GF-D8 (cell line): ENCODE data around the gene INO80D.
"Not testable (repeated sequence)": the region's sequence is repeated elsewhere in the genome, so short reads cannot be mapped to it uniquely, and the experiment has no call there.

Experiments used
- DNase-seq: peaks from one replicate; lab custom pipeline; 2025; lab: John Stamatoyannopoulos, UW

INO80D gene

DNA sequence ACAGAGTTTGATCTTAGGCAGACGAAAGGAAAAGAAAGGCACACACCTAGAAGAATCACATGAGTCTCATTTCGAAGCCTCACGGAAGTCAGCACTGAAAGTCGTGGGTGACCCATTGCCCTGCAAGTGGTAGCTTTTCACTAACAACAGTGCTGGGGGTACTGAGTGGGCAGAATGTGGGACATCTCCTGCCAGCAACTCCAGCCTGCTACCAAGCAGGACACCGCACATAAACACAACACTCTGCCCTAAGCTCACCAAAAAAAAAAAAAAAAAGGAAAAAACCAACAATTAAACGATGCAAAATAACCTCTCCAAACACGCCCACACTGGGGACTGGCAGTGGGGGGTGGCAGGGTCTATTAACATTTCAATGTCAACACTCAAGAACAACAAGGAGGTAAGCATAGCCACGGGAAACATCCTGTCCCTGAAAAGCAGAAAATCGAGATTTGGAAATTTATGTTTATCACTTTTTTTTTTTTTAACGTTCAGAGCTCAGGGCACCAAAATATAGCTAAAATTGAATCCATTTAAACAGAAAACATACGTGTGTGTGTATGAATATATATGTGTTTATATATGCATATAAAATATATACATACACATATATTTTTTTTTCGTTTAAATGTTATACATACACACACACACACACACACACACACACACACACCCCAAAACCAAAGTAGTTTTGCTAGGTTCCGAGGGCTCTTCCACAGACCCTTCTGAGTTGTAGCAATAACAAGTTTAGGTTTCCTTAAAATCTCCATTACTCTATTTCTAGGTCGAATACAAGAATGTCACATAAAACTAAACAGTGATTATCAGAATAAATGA lies 2.2 kb downstream of the INO80D start:
- no peak for DNase-seq

DNA sequence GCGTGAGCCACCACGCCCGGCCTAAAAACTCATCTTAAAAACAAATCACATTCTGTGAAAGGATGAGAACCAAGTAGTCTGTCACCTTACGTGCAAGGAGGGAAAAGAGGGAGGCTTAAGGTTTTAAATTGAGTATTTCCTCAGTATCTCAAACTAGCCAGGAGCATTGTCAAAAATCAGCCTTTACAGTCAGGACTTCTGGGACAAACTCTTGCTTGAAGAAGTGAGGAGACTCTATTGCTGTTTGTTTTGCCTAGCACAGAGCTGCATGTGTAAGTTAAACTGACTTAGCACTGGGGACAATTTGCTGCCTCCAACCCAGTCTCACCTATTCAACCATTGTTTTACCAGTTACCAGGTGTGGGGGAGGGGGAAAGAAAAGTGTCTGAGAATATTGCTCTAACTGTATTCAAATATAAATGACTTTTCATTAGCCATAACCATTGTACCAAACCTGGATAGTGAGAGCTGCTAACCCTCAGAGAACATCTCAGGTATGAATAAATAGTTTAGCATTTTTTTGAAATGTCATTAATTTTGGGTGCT lies 3.6 kb downstream of the INO80D start:
- no peak for DNase-seq

DNA sequence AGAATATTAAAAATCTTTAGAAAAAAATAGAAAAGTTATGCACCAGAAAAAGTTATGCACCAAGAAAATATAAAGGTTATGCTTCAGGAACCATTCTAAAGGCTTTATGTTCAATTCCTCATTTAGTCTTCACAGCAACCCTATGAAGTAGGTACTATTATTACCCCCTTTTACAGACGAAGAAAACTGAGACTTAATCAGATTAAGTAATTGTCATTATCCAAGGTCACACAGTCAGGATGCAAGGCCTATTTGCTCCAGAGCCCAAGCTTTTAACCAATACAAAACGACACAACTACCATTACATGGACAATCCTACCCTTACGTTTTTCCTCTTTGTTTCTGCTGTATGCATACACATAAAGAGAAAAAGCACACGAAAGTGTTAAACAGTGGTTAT lies 5.0 kb downstream of the INO80D start:
- DNase-seq = no peak

DNA sequence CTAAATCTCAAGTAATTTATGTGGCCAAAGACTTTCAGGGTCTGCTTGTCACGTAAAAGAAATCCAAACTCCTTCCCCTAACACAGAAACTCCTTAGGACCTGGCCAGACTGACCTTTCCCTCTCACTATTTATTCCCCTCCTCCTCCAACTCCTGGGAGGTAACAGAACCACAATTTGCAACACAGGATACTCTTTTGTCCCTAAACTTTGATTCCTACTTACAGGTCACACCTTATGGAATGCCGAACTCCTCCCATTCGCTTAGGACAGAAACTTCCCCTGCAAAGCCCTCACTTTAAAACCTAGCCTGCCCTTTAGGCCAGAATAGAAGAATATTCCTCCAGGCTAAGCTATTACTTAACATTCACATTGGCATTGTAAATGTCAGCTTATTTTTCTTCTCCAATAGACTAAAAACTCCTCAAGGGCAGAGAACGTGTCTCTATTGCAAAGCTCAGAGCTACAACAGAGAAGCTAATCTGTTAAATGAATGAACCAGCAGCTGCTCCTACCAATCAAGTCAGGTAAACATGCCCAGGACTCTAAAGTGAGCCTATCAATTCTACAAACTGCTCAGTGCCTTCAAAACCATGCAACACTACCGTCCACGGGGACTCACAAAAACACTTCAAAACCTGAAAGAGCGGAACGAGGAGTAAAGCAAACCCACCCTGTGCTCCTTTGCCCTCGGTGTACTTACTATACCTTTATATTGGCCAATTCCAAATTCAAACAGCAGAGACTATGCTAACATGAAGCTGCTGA lies 6.1 kb downstream of the INO80D start:
- no peak for DNase-seq

DNA sequence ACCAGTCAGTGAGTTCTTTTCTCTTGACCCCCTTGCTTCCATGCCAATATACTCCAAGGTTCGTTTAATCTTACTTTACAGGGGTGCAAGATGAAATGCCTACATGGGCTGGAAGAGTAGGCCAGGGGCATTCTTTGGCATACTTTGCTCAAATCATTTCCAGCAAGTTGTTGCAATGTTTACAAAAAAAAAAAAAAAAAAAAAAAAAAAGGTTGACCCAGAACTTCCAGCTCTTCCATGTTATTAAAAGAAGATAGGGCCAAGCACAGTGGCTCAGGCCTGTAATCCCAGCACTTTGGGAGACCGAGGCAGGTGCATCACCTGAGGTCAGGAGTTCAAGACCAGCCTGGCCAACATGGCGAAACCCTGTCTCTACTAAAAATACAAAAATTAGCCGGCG lies 8.1 kb downstream of the INO80D start:
- DNase-seq = not testable (repeated sequence)

DNA sequence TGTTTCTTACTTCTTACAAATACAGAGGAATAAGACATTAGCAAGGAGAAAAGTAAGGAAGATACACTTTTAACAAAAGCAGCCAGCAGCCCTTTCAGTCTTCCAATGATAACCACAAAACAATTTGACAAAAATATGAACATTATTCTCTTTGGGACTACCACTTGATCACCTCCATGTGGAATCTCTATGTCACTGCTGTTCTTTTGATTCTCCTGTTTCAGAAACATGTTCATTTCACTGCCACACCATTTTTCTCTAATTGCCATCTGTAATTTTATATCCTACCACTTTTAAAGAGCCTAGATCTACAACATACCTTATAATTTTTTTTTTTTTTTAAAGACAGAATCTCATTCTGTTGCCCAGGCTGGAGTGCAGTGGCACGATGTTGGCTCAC lies 10.9 kb downstream of the INO80D start:
- DNase-seq = no peak

DNA sequence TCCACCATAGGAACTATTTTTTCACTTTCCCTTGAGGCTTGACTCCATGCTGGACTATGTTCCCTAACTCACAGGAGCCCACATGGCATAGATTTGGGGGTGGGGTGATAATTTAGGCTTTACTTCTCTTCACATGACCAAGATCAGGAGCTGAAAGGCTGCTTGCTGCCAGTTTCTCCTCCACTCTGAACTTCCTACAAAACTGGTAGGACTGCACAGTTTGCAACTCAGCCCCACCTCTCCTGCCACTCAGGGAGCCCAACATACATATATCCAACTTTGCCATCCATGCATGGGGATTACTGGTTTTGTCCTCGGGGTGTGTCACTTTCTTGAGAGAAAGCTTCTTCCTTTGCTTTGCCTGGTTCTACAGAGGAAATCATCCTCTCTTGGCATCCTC lies 14.2 kb downstream of the INO80D start:
- no peak for DNase-seq

DNA sequence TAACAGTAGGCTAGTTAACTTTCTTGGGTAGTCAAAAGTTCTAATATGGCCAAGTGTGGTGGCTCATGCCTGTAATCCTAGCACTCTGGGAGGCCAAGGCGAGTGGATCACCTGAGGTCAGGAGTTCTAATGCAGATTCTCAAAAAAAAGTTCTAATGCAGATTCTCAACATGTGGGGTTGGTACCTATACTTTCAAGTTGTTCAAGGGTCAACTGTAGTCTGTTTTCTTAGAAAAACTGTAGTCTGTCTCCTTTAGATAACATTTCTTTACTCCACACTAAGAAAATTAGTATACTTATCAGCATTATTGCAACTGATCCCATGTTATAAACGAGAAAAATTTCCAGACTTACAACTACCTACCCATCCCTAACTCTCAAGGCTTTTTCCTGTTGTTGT lies 16.6 kb downstream of the INO80D start:
- no peak for DNase-seq

DNA sequence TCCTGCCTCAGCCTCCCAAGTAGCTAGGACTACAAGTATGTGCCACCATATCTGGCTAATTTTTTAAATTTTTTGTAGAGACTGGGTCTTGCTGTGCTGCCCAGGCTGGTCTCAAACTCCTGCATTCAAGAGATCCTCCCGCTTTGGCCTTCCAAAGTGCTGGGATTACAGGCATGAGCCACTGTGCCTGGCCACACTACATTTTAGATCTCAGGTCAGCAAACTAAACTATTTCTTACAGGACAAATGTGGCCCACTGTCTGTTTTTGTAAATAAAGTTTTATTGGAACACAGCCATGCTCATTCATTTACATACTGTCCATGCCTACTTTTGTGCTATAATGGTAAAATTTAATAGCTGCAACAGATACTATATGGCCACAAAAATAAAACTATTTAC lies 17.8 kb downstream of the INO80D start:
- DNase-seq = no peak

DNA sequence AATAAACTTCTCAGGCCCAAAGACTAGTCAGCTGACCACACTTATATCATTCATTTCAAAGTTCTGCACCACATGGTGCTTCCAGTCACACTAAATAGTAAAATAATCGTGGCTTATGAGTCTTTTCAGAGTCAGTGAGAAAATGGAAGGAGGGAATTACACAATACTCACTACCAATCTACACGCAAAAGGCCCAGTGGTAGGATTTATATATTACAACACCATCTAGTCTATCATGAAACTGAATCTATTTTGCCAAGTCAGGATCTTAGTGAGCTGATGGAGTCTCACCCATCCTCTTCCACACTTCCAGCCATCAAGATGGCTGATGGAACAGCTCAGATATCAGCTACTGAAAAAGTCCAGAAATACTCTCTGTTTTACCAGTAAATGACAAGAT lies 21.9 kb downstream of the INO80D start:
- no peak for DNase-seq

DNA sequence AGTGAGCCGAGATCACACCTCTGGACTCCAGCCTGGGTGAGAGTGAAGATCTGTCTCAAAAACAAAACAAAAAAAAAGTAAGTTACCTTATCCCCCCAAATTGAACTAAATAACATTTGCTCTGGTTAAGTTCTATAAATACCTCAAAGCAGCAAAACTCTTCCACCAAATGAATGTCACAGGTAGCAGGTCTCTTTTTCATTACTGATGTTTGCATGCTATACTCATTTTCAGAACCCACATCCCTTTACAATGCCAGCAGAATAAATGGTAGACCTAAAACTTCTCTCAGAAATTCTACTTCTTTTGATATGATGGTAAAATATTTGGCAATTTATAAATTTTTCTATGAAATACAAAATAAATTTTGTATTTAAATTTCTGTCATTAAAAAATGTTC lies 22.3 kb downstream of the INO80D start:
- DNase-seq = no peak

DNA sequence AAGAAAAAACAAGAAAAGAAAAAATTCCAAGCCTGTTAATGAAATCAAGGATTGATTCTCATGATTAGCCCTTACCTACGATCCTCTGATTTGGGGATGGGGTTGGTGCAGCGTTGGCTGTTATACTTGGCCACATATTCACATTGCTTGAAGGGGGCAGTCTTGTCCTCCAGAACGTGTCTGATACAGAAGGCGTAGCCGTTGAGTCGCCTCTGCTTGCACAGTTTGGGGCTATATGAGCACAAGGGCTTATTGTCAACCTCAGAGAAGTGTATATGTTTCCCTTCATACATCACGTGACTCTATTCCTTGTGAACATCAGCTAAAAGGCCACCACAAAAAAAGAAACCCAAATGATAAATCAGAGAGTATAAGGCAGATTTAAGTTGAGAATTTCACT lies 23.2 kb downstream of the INO80D start:
- DNase-seq = no peak

DNA sequence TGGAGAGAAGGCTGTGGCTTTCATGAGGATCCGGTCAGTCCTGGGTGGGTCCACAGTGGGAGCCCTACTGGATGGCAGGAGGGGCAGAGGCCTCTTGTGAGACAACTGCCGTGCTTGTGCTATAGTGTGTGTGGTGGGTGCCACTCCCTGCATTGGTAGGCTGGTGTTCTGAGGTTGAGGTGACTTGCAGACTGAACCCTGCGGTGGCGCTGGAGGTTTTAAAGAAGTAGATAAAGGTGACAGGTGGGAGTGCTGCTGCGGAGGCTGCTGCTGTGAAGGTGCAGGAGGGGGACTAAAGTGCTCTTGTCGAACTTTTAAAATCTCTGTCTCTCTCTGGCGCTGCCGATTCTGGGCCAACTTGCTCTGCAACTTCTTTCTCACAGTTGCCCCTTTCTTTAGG lies 29.7 kb downstream of the INO80D start:
- no peak for DNase-seq

DNA sequence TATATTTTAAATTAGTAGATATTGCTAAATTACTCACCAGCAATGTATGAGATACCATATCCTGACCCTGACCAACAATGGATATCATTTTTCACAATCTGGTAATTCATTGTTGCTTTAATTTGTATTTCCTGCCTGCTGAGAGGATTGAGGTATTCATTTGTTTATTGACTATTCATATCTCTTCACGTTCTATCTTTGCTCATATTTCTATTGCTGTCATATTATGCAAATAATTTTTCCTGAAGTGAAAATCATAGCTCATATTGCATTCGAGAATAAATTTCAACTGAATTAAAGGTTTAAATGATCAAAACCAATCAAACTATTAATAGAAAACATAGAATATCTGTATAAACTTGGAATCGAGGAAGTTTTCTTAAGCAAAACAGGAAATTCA lies 31.0 kb downstream of the INO80D start:
- DNase-seq = no peak

DNA sequence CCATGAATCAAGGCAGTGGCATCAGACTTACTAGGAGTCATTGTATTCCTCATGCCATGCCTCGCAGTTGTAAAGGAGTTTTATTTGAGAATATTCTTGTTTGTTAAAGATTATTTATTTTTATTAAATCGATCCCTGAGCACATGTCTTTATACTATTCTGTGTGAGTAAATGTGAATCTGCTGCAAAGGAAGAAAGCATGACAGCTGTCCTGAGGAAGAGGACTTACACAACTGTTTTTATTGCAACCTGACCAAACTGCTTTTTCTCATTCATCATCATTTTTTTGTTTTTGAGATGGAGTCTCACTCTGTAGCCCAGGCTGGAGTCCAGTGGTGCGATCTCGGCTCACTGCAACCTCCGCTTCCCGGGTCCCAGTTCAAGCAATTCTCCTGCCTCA lies 34.1 kb downstream of the INO80D start:
- no peak for DNase-seq

DNA sequence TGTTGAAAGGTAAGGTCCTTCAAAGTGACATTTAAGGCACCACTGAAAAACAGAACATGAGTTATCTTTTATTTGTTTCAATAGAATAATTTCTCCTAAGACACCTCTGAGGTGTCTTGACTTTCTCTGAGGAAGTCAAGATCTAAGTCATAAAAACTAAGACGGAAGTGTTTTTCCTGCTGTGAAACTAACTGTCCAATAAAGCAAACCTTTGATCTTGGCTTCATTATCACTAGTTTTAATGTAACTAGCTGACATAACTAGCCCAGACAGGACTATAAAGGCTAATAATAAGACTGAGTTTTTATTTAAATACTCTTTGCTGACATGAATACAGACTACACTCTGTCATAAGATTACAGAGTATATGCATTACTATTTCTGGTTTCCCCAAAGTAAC lies 36.6 kb downstream of the INO80D start:
- DNase-seq = no peak

DNA sequence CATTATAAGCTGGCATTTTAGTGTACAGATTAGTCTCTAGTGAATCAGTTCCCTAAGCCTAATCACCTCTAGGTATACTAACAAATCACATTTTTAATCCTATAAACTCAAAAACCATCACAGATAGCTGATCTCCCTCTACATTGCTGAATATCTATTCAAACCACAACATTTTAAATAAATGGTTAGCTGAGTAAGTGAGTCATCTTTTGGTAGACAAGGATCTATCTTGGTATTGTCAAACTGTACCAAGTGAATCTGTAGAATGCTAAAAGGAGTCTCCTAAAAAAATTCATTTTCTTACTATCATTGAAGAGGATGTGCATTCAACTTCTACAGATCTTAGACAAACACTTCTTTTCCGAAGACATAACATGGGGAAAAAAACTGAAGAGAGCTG lies 40.7 kb downstream of the INO80D start:
- DNase-seq = no peak

DNA sequence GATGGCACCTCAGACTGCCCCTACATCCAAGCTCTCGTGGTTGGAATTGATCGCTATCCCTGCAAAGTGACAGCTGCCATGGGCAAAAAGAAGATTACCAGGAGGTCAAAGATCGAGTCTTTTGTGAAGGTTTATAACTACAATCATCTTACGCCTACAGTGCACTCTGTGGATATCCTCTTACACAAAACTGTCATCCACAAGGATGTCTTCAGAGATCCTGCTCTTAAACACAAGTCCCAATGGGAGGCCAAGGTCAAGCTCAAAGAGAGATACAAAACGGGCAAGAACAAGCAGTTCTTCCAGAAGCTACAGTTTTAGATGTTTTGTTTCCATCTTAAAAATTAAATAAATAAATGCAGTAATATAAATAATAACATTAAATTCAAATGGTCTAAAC lies 45.4 kb downstream of the INO80D start:
- DNase-seq = no peak

DNA sequence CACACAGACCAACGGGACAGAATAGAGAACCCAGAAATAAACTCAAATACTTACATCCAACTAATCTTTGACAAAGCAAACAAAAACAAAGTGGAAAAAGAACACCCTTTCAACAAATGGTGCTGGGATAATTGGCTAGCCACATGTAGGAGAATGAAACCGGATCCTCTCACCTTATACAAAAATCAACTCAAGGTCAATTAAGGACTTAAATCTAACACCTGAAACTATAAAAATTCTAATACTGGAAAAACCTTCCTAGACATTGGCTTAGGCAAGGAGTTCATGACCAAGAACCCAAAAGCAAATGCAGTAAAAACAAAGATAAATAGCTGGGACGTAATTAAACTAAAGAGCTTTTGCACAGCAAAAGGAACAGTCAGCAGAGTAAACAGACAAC lies 50.6 kb downstream of the INO80D start:
- not testable (repeated sequence) for DNase-seq

DNA sequence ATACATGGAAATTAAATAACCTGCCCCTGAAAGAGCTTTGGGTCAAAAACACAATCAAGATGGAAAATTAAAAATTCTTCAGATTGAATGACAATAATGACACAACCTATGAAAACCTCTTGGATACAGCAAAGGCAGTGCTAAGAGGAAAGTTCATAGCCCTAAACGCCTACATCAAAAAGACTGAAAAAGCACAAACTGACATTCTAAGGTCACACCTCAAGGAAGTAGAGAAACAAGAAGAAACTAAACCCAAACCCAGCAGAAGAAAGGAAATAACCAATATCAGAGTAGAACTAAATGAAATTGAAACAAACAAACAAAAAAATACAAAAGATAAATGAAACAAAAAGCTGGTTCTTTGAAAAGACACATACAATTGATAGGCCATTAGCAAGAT lies 52.5 kb downstream of the INO80D start:
- DNase-seq = not testable (repeated sequence)

DNA sequence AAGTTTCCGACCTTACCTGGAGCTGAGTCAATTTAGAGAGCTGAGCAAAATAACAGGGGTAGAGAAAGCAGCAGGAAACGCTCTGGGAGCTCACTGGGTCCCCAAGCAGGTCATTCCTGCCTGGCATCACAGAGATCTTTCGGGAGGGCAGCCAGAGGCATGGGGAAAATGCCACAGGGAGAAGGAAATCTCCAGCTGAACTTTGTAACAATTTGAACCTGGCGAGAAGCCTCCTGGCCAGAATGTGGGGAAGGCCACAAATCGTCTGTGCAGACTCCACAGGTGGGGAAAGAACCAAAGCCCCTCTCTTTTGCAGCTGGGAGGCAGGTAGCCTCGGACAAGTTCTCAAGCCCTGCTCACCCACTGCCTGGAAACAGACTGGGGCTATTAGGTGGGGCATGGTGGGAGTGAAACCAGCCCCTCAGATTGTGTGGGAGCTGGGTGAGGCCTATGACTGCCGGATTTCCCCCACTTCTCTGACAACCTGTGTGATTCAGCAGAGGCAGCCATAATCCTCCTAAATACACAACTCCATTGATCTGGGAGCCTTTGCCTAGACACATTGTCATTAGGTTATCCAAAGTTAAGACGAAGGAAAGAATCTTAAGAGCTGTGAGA lies 53.9 kb downstream of the INO80D start:
- no peak for DNase-seq

DNA sequence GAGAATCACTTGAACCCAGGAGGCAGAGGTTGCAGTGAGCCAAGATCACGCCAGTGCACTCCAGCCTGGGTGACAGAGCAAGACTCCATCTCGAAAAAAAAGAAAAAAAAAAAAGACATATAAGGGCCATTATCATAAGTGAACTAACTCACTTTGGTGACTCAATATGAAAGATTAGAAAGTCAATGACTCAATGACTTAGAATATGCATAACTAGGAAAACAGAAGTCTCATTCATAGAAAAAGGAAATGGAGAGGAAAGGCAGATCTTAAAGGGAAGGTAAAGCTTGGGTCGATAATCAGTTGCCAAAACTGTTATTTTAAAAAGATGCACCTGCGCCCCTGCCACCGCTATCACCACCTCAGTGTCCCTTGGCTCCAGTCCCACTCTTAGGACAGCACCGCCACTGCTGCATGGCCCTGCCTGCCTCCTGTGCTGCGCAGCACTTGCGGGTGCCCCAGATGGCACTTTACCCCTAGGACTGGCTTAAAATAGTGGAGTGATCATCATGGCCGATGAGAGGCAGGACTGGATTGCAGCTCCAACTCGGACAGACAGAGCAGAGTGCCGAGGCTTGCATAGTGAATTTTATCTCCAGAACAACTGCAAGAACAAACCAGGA lies 54.7 kb downstream of the INO80D start:
- no peak for DNase-seq
